Glutamatergic neuron (in vitro differentiated cells): Measurements from ENCODE around the gene CDC14B. TPM values are rescaled to one million over a fixed set of nuclear protein-coding genes. Genes with fewer than 3 reads are reported as not detected.

ENCODE experiments used
- DNase-seq: peaks from one replicate; pipeline ENCODE4 v3.0.0; 2022
- H3K27ac Mint-ChIP-seq: one replicate; pipeline ENCODE4 v1.8.0; 2020; ENCODE audit warnings: mild to moderate bottlenecking, mixed read lengths, inconsistent platforms; ENCODE audit not compliant: unreplicated experiment
- H3K27me3 Mint-ChIP-seq: one replicate; pipeline ENCODE4 v1.8.0; 2020; ENCODE audit warnings: mild to moderate bottlenecking, moderate library complexity, mixed read lengths, inconsistent platforms; ENCODE audit not compliant: unreplicated experiment
- H3K36me3 Mint-ChIP-seq: one replicate; pipeline ENCODE4 v1.8.0; 2020; ENCODE audit warnings: mild to moderate bottlenecking, mixed read lengths, inconsistent platforms; ENCODE audit not compliant: unreplicated experiment
- H3K4me1 Mint-ChIP-seq: one replicate; pipeline ENCODE4 v1.8.0; 2020; ENCODE audit warnings: mild to moderate bottlenecking, low read depth, mixed read lengths, inconsistent platforms; ENCODE audit not compliant: unreplicated experiment
- H3K4me3 Mint-ChIP-seq: one replicate; pipeline ENCODE4 v1.8.0; 2020; ENCODE audit warnings: mild to moderate bottlenecking, mixed read lengths, inconsistent platforms; ENCODE audit not compliant: unreplicated experiment
- H3K9me3 Mint-ChIP-seq: one replicate; pipeline ENCODE4 v1.8.0; 2020; ENCODE audit warnings: mild to moderate bottlenecking, moderate library complexity, mixed read lengths, inconsistent platforms; ENCODE audit not compliant: unreplicated experiment
- total RNA-seq: library from RNA; stranded (reverse); fragmentation: NEBNext Ultra II Directional; extraction: Animal tissue kit (Norgen Biotek cat#: 25700); gene quantifications from one replicate; pipeline ENCODE4 v1.2.1, GENCODE V29; 2021; ENCODE audit not compliant: unreplicated experiment
- TF ChIP-seq, protein P1 (sequence below): fragments of 200-600 bp; sonication (generic); IDR thresholded peaks from one replicate; pipeline ENCODE4 v1.5.0; 2021; ENCODE audit not compliant: partially characterized antibody, unreplicated experiment

CDC14B gene
- total RNA-seq, 1 donor from 2014 or later = 9.2 TPM

- Mint-ChIP-seq H3K27ac (no peak overlapping the region), H3K9me3 (peaks cover 5% of the 10 kb centered on the region), H3K27me3 (peaks cover 2% of the 10 kb centered on the region), H3K4me1 (peaks cover 13% of the 10 kb centered on the region), H3K36me3 (no peaks in the 10 kb centered on the region), H3K4me3 (no peak overlapping the region)
- DNase-seq = no peak
- TF ChIP-seq, protein P1, sequence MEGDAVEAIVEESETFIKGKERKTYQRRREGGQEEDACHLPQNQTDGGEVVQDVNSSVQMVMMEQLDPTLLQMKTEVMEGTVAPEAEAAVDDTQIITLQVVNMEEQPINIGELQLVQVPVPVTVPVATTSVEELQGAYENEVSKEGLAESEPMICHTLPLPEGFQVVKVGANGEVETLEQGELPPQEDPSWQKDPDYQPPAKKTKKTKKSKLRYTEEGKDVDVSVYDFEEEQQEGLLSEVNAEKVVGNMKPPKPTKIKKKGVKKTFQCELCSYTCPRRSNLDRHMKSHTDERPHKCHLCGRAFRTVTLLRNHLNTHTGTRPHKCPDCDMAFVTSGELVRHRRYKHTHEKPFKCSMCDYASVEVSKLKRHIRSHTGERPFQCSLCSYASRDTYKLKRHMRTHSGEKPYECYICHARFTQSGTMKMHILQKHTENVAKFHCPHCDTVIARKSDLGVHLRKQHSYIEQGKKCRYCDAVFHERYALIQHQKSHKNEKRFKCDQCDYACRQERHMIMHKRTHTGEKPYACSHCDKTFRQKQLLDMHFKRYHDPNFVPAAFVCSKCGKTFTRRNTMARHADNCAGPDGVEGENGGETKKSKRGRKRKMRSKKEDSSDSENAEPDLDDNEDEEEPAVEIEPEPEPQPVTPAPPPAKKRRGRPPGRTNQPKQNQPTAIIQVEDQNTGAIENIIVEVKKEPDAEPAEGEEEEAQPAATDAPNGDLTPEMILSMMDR = no peak
These were observed 118.7 kb downstream of the CDC14B start for GRCh38 chr9:96500696-96501632.

DNA sequence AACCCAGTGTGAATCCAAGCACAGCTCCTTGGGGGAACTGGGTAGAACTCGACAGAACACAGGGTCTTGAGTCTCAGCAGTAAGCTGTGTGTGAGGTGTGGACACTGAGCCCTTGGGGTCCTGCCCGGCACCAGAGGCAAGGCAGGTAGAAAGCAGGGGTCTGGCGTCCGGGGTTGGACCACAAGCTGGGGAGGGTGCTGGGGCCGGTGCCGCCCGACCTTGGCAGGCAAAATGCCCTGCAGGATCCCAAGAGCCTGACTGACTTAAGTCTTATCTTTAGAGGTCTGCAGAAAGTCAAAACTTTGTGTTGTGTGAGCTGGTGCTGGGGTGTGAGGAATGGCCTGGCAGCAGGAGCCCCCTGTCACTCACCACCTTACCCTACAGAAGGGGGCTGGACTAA is 120.4 kb downstream of the CDC14B start:
- no peak for DNase-seq
- H3K9me3 Mint-ChIP-seq = peaks cover 6% of the 10 kb centered on the region
- TF ChIP-seq, protein P1 = no peak
- no peak overlapping the region for H3K4me3 Mint-ChIP-seq
- H3K27me3 Mint-ChIP-seq = no peaks in the 10 kb centered on the region
- H3K36me3 Mint-ChIP-seq = no peaks in the 10 kb centered on the region
- peaks cover 10% of the 10 kb centered on the region for H3K4me1 Mint-ChIP-seq
- no peak overlapping the region for H3K27ac Mint-ChIP-seq

- DNase-seq = no peak
- H3K4me3 Mint-ChIP-seq = no peak overlapping the region
- no peaks in the 10 kb centered on the region for H3K36me3 Mint-ChIP-seq
- H3K9me3 Mint-ChIP-seq = peaks cover 5% of the 10 kb centered on the region
- H3K4me1 Mint-ChIP-seq = peaks cover 9% of the 10 kb centered on the region
- H3K27ac Mint-ChIP-seq = no peak overlapping the region
- H3K27me3 Mint-ChIP-seq = no peaks in the 10 kb centered on the region
- TF ChIP-seq, protein P1 = no peak
These were observed 120.8 kb downstream of the CDC14B start for GRCh38 chr9:96498796-96499195.

- peaks cover 9% of the 10 kb centered on the region for H3K4me1 Mint-ChIP-seq
- H3K27ac Mint-ChIP-seq = no peak overlapping the region
- DNase-seq = no peak
- no peaks in the 10 kb centered on the region for H3K36me3 Mint-ChIP-seq
- TF ChIP-seq, protein P1 = no peak
- H3K9me3 Mint-ChIP-seq = peaks cover 5% of the 10 kb centered on the region
- peaks cover 2% of the 10 kb centered on the region for H3K27me3 Mint-ChIP-seq
- H3K4me3 Mint-ChIP-seq = no peak overlapping the region
These were observed 122.6 kb downstream of the CDC14B start for GRCh38 chr9:96497117-96497399.

- H3K27me3 Mint-ChIP-seq = peaks cover 2% of the 10 kb centered on the region
- no peak for DNase-seq
- no peak overlapping the region for H3K27ac Mint-ChIP-seq
- TF ChIP-seq, protein P1 = no peak
- H3K9me3 Mint-ChIP-seq = peaks cover 5% of the 10 kb centered on the region
- no peak overlapping the region for H3K4me3 Mint-ChIP-seq
- no peaks in the 10 kb centered on the region for H3K36me3 Mint-ChIP-seq
- peaks cover 9% of the 10 kb centered on the region for H3K4me1 Mint-ChIP-seq
These were observed 123.1 kb downstream of the CDC14B start for GRCh38 chr9:96496368-96497116.
